ENCODE data around the gene CTDP1.

DNA sequence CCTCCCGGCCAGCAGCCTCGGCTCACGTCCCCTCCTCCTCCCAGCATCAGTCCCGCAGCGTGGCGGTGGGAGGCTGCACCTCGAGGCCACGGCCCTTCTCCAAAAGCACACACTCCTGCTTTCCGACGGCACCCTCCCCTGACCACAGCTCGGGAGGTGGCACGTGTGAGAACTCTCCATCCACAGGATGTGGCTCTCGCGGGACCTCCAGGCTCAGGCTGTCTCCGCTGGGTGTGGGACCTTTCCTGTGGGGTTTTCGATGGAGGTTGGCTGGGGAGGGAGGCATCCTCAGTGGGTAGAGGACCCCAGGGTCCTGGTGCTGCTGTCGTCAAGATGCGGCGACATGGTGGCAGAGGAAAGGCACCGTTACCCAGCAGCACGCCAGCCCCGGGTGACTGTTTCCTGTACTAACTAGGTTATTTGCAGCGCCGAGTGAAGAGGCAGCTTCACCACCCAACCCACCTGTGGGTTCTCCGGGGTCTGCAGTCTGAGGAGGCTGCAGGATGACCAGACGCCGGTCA is 75.3 kb downstream of the CTDP1 start:
- TF ChIP-seq CTCF (conservative IDR thresholded peaks at IDR 0.05 in 1 of 2, IDR thresholded peaks at IDR 0.05 in 1 of 2; ENCODE audit: extremely low read depth in 1 of 2, insufficient read depth in 1 of 2, low read depth in 1 of 2, low read length in 2 of 2): no peak
- no peak for TF ChIP-seq EZH2 (IDR thresholded peaks at IDR 0.05; ENCODE audit: borderline replicate concordance, low read length)

All from mammary epithelial cell (primary cell).